Right lobe of liver (tissue), 4 donors: ENCODE results near the gene ATXN2.

Experiments used
- POLR2A ChIP-seq: fragments of 450-650 bp; IDR thresholded peaks from one replicate; pipeline ENCODE4 v1.6.1; 2017; ENCODE audit warnings: antibody characterized with exemption, mild to moderate bottlenecking
- TF ChIP-seq, protein P1 (sequence below), 4 donors: fragments of 200-600 bp in 3 of 4; fragments of 450-650 bp in 1 of 4; IDR thresholded peaks; one replicate each; pipeline versions ENCODE4 v1.5.1 to v1.8.0; 2016 to 2022; ENCODE audit warnings: antibody characterized with exemption in 4 of 4, mild to moderate bottlenecking in 2 of 4
- donor health status: DM: no; HTN: no; CAD: no.
- donor health status: DM: no; HTN: no; CAD: no.
- donor health status: DM: no; HTN: yes; CAD: no.

DNA sequence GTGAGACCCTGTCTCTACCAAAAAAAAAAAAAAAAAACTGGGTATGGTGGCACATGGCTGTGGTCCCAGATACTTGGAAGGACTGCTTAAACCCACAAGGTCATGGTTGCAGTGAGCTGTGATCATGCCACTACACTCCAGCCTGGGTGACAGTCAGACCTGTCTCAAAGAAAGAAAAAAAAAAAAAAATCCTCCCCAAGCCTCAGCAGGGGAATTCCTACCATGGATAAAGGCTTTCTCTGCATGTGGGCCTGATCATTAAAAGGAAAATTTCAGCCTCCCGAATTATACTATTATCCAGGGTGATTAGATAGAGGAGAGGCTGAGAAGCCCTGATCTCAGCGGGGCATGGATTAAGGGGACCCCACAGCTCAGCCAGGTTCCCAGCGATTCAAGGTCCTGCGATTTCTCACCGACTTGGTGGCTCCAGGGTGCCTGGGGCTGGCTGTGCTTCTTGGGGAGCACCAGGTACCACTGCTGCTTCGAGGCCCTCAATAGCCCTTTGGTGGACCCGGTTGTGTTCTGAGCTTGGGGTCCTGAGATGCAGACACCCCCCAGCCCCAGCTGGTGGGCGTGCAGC lies 187.8 kb downstream of the ATXN2 start:
- TF ChIP-seq, protein P1, sequence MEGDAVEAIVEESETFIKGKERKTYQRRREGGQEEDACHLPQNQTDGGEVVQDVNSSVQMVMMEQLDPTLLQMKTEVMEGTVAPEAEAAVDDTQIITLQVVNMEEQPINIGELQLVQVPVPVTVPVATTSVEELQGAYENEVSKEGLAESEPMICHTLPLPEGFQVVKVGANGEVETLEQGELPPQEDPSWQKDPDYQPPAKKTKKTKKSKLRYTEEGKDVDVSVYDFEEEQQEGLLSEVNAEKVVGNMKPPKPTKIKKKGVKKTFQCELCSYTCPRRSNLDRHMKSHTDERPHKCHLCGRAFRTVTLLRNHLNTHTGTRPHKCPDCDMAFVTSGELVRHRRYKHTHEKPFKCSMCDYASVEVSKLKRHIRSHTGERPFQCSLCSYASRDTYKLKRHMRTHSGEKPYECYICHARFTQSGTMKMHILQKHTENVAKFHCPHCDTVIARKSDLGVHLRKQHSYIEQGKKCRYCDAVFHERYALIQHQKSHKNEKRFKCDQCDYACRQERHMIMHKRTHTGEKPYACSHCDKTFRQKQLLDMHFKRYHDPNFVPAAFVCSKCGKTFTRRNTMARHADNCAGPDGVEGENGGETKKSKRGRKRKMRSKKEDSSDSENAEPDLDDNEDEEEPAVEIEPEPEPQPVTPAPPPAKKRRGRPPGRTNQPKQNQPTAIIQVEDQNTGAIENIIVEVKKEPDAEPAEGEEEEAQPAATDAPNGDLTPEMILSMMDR (IDR thresholded peaks at IDR 0.05): no peak
- TF ChIP-seq POLR2A: no peak
